ENCODE measurements around the gene C2orf80. TPM values are rescaled to one million over a fixed set of nuclear protein-coding genes. Genes with fewer than 3 reads are reported as not detected.

C2orf80 gene
- total and polyA plus RNA-seq, 2 experiments from 2014 or later = 0.92 TPM; not detected in 1

GRCh38 chr2:208227581-208228232 lies 37.9 kb upstream of the C2orf80 start:
- no peak for TF ChIP-seq ZNF114 (CRISPR knock-in tag; IDR thresholded peaks at IDR 0.05)
- TF ChIP-seq ZNF462 (CRISPR knock-in tag; IDR thresholded peaks at IDR 0.05) = no peak
- TF ChIP-seq CTCF (conservative IDR thresholded peaks at IDR 0.05; ENCODE audit: low read depth in 2 of 2) = no peak
- TF ChIP-seq JUNB (IDR thresholded peaks at IDR 0.05; ENCODE audit: unreplicated experiment) = no peak
- TF ChIP-seq ZNF331 (CRISPR knock-in tag; IDR thresholded peaks at IDR 0.05; ENCODE audit: low read depth) = no peak
- TF ChIP-seq STAT1 (IDR thresholded peaks at IDR 0.05; ENCODE audit: unreplicated experiment) = no peak
- TF ChIP-seq CREB1 (CRISPR knock-in tag; IDR thresholded peaks at IDR 0.05; ENCODE audit: low read depth) = no peak
- no peak for TF ChIP-seq EZH2 (IDR thresholded peaks at IDR 0.05; ENCODE audit: low read depth, unreplicated experiment)
- TF ChIP-seq NANOG (IDR thresholded peaks at IDR 0.05; ENCODE audit: borderline replicate concordance) = no peak
- no peak for TF ChIP-seq REST (IDR thresholded peaks at IDR 0.05; ENCODE audit: unreplicated experiment)
- TF ChIP-seq EZH2phosphoT487 (IDR thresholded peaks at IDR 0.05; ENCODE audit: unreplicated experiment) = no peak
- no peak for TF ChIP-seq POLR2AphosphoS5 (IDR thresholded peaks at IDR 0.05; ENCODE audit: low read depth)
- no peak for TF ChIP-seq ETS1 (IDR thresholded peaks at IDR 0.05)
- Mint-ChIP-seq H3K27me3 (ENCODE audit: insufficient read depth, low read depth, poor library complexity) (no peaks in the 10 kb centered on the region), H3K9me3 (peaks cover 27% of the 10 kb centered on the region), H3K4me1 (no peaks in the 10 kb centered on the region), H3K27ac (no peak overlapping the region), H3K4me3 (no peak overlapping the region), H3K36me3 (ENCODE audit: low read depth) (peaks cover 11% of the 10 kb centered on the region; the same call in 2 of the 3 replicates)
- DNase-seq (ENCODE audit: low spot score) (no peak), ATAC-seq (no peak)
- H3K36me3 ChIP-seq (ENCODE audit: insufficient read depth) = no peaks in the 10 kb centered on the region
- no peaks in the 10 kb centered on the region for H3K4me1 ChIP-seq (ENCODE audit: insufficient read depth)
- H3F3A ChIP-seq (replicated peaks; ENCODE audit: low read depth) = no peaks in the 10 kb centered on the region
- H3K4me3 ChIP-seq = no peak overlapping the region
- H4K20me1 ChIP-seq (replicated peaks; ENCODE audit: insufficient read depth) = no peaks in the 10 kb centered on the region
- no peak overlapping the region for H2AFZ ChIP-seq
- H3K9me2 ChIP-seq (ENCODE audit: insufficient read depth) = no peaks in the 10 kb centered on the region
- no peak overlapping the region for H3K4me2 ChIP-seq
- H3K27ac ChIP-seq (ENCODE audit: low read depth) = no peak overlapping the region
- no peaks in the 10 kb centered on the region for H3K79me2 ChIP-seq (replicated peaks; ENCODE audit: insufficient read depth)
- no peaks in the 10 kb centered on the region for H3K27me3 ChIP-seq (ENCODE audit: insufficient read depth)

Data from GM23338 (cell line).